Right kidney (tissue), 1 donor: Measurements from ENCODE around the gene SLC22A14.
"Not testable (repeated sequence)": the region's sequence is repeated elsewhere in the genome, so short reads cannot be mapped to it uniquely, and the experiment has no call there.

ENCODE experiments used
- DNase-seq: peaks from one replicate; pipeline ENCODE4 v3.0.0-alpha.2; 2016

The SLC22A14 gene

GRCh38 chr3:38271553-38271952 is 10.5 kb upstream of the SLC22A14 start:
- no peak for DNase-seq

- no peak for DNase-seq
Measured at GRCh38 chr3:38274864-38275649, 7.0 kb upstream of the SLC22A14 start.

GRCh38 chr3:38275658-38276057 is 6.4 kb upstream of the SLC22A14 start:
- DNase-seq: no peak

DNA sequence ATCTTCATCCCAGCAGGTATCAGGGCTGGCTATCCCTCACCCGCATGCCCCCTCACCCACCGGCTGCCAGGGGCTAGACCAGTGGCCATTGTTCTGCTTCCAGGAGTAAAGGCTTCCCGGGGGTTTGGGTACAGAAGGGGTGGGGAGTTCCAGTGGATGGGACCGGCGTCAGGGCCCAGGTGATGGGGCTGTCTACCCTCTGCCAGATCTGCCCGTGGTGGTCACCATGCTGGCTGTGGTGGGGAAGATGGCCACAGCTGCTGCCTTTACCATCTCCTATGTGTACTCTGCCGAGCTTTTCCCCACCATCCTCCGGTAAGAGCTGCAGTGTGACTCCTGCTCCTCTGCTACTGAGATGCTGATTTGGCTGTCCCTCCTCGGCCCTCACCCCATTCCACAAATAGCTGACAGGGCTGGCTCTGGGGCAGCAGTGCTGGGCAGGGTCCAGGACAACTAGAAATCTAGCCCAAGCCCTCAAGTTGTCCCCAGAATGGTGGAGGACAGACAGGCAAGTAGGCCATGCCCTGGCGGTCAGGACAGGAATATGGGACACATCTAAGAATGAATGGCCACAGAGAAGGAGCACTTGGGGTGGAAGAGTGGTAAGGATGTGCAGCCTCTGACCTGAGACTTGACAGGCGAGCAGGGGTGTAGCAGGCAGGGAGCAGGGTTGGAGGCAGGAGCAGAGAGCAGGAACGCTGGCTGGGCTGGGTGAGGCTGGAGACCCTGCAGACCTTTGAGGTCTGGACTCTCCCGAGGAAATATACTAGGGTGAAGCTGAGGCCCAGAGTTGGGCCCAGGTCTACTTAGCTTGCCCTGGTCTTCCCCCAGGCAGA is 5.8 kb upstream of the SLC22A14 start:
- no peak for DNase-seq

DNA sequence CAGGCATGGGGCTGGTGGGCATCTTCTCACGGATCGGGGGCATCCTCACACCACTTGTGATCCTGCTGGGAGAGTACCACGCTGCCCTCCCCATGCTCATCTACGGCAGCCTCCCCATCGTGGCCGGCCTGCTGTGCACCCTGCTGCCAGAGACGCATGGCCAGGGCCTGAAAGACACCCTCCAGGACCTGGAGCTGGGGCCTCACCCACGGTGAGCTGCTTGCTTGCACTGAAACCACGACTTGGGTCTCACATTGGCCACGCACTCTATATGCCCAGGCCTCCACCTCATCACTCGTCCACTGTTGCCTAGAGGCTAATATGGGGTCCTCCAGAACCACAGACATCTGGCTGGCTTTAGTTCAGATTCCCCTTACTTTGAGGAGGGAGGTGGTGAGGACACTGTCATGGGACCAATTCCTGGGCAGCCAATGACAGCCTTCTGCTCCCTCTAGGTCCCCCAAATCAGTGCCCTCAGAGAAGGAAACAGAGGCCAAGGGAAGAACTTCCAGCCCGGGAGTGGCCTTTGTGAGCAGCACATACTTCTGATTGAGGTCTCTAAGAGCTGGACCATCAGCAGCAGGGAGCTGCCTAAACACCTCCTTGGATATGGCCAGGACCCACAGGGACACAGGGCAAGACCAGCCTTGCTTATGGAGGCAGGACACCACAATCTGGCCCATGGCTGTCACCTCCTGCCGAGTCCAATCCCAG is 5.0 kb upstream of the SLC22A14 start:
- no peak for DNase-seq

- no peak for DNase-seq
Measured at GRCh38 chr3:38278841-38279240, 3.3 kb upstream of the SLC22A14 start.

GRCh38 chr3:38283810-38284755 is 2.0 kb downstream of the SLC22A14 start:
- DNase-seq: no peak

DNA sequence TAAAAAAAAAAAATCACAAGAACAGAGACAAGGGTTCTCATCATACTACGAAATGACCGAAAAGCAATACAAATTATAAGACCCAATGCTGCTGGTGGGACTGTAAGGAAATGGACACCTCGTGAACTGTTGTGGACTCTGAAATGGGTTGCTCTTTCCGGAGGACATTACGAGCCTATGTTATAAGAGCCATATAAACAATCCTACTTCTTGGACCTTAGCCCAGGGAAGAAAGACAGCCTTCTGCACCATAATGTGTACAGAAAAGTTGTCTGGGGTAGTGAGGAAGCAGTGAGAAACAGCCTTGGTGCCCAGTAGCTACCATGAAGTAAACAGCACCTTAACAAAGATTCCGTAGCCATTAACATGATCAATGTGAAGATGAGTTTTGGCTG is 2.7 kb downstream of the SLC22A14 start:
- no peak for DNase-seq

- DNase-seq: not testable (repeated sequence)
Measured at GRCh38 chr3:38289286-38290217, 7.5 kb downstream of the SLC22A14 start.

GRCh38 chr3:38297053-38297452 is 15.0 kb downstream of the SLC22A14 start:
- DNase-seq: not testable (repeated sequence)

GRCh38 chr3:38297537-38297936 is 15.4 kb downstream of the SLC22A14 start:
- no peak for DNase-seq

- no peak for DNase-seq
Measured at GRCh38 chr3:38297947-38298711, 16.0 kb downstream of the SLC22A14 start.

- DNase-seq: no peak
Measured at GRCh38 chr3:38306941-38307340, 24.8 kb downstream of the SLC22A14 start.

GRCh38 chr3:38307599-38307998 is 25.5 kb downstream of the SLC22A14 start:
- DNase-seq: no peak

DNA sequence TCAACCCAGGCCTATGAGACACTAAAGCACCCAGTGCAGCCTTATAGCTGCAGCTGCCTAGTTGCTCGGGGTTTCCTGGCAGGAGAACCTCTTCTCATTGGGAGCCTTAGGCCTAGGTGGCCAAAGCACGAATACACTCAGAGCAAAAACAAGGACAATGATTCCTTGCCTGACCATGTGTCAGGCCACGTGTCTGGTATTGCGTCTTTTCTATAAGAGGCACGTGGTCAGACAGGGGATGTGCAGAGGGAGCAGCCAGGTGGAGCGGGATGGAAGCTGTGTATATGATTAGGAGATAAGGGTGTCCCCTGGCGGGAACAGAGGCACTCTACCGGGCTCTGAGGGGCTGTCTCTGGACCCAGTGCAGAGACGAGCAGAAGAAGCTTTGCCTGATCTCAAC is 26.4 kb downstream of the SLC22A14 start:
- no peak for DNase-seq

DNA sequence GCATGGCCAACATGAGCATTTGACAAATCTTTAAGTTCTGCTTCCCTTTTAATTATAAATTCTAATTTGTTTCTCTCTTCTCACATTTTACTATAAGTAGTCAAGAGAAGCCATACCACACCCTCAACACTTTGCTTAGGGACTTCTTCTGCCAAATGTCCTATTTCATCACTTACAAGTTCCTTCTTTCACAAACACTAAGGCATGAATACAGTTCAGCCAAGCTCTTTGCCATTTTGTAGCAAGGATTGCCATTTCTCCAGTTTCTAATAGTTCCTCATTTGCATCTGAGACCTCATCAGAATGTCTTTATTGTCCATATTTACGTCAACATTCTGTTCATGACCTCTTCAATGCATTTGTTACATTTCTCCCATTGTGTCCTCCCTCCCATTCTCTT is 29.4 kb downstream of the SLC22A14 start:
- no peak for DNase-seq

DNA sequence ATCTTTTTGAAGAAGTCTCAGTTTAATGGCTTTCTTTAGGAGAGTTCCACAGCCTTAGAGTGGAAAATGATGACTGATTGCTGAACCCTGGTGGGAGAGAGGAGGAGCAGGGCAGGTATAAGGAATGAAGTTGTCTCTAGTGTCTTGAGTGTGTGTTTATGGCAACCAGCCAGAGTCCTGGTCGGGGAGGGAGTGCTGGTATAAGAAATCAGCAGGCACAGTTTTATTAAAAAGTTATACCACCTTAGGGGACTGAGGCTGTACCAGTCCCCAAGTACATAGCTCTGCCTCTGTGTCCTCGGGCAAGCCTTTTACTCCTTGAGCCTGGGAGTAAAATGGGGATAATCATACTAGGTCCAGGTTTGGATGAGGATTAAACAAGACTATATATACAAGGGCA is 29.8 kb downstream of the SLC22A14 start:
- DNase-seq: no peak

- DNase-seq: no peak
Measured at GRCh38 chr3:38312356-38312755, 30.3 kb downstream of the SLC22A14 start.

DNA sequence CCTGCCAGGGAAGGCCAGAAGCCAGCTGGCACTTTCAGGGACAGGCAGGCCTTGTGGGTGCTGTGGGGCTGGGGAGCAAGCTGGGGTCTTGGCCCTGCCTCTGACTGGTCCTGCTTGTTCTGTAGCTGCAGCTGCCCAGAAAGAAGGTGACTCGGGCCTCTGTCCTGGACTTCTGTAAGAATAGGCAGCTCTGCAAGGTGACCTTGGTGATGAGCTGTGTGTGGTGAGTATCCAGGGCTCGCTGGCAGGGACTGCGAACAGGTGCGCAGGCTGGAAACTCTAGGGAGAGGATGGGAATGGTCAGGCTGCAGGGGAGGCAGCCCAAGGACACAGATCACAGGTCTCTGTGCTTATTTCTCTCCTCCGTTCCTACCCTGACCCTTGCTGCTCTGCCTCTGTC is 31.2 kb downstream of the SLC22A14 start:
- no peak for DNase-seq

DNA sequence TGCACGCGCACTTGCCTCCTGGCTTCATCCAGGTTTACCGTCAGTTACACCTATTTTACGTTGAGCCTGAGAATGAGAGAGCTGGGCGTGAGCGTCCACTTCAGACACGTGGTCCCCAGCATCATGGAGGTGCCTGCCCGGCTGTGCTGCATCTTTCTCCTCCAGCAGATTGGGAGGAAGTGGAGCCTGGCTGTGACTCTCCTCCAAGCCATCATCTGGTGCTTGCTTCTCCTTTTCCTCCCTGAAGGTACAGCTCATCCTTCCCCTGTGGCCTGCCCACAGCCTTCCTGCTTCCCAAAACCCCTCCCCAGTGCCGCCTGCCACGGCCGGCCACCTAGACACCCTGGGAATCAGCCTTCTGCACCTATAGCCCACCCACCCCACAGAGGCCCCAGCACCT is 31.6 kb downstream of the SLC22A14 start:
- DNase-seq: no peak
